Thyroid gland (tissue), 4 donors: Measurements from ENCODE around the gene ELOVL2. TPM values are rescaled to one million over a fixed set of nuclear protein-coding genes. Genes with fewer than 3 reads are reported as not detected.

Source experiments
- DNase-seq, 2 donors: peaks; one replicate each; pipeline ENCODE4 v3.0.0-alpha.2; 2019
- H3K27ac ChIP-seq, 3 donors: fragments of 200-600 bp; sonication (generic); 1 replicate in 2 of 3; 2 replicates in 1 of 3; pipeline ENCODE4 v1.5.1; 2016 to 2019; ENCODE audit warnings: mild to moderate bottlenecking in 1 of 3, moderate library complexity in 1 of 3
- H3K27me3 ChIP-seq: fragments of 200-600 bp; sonication (generic); one replicate; pipeline ENCODE4 v1.5.1; 2019
- H3K36me3 ChIP-seq, 2 donors: fragments of 200-600 bp; sonication (generic); one replicate each; pipeline ENCODE4 v1.5.1; 2016 to 2019
- H3K4me1 ChIP-seq, 2 donors: fragments of 200-600 bp; sonication (generic); one replicate each; pipeline ENCODE4 v1.5.1; 2017 to 2019
- H3K4me3 ChIP-seq, 3 donors: fragments of 200-600 bp; sonication (generic); replicated peaks in 1 of 3; 1 replicate in 2 of 3; 2 replicates in 1 of 3; pipeline ENCODE4 v1.5.1; 2016; ENCODE audit warnings: mild to moderate bottlenecking in 1 of 3
- H3K9me3 ChIP-seq: fragments of 200-600 bp; sonication (generic); one replicate; pipeline ENCODE4 v1.5.1; 2017
- POLR2A ChIP-seq, 2 donors: fragments of 450-650 bp; IDR thresholded peaks; one replicate each; pipeline ENCODE4 v1.6.1; 2017; ENCODE audit warnings: antibody characterized with exemption in 2 of 2, mild to moderate bottlenecking in 2 of 2, moderate library complexity in 1 of 2
- WGBS, 2 donors: methylation state at CpG; one replicate each; pipeline ENCODE4 v1.1.5; 2017; 5-methylcytosine and 5-hydroxymethylcytosine counted together
- intact Hi-C: fragments of 100-400 bp; cut with DNase I; formaldehyde crosslinking; loops from one replicate; pipeline ENCODE4 v1.15.1; 2023
- total RNA-seq, 4 donors: library from RNA; depleted of rRNA; stranded (reverse); fragments of >200 nt; gene quantifications; one replicate each; pipeline ENCODE4 v1.2.3, GENCODE V29; 2016
- TF ChIP-seq, protein P1 (sequence below), 6 experiments: fragments of 200-600 bp in 3 of 6; fragments of 450-650 bp in 3 of 6; sonication (generic) in 3 of 6; IDR thresholded peaks; one replicate each; pipeline ENCODE4 v1.5.1; 2016 to 2019; ENCODE audit warnings: antibody characterized with exemption in 6 of 6, mild to moderate bottlenecking in 2 of 6, inconsistent platforms in 1 of 6, moderate library complexity in 1 of 6

Gene ELOVL2
- total RNA-seq, 4 donors from 2014 or later = 0.27 to 1.0 (median 0.72) TPM

- intact Hi-C loops = no loop called here
- Histone ChIP-seq H3K27me3 (no peaks in the 10 kb centered on the region), H3K4me1 (no peaks in the 10 kb centered on the region), H3K36me3 (no peaks in the 10 kb centered on the region), H3K27ac (no peak overlapping the region), H3K4me3 (no peak overlapping the region), H3K9me3 (no peaks in the 10 kb centered on the region)
- no peak for DNase-seq
- TF ChIP-seq, protein P1, sequence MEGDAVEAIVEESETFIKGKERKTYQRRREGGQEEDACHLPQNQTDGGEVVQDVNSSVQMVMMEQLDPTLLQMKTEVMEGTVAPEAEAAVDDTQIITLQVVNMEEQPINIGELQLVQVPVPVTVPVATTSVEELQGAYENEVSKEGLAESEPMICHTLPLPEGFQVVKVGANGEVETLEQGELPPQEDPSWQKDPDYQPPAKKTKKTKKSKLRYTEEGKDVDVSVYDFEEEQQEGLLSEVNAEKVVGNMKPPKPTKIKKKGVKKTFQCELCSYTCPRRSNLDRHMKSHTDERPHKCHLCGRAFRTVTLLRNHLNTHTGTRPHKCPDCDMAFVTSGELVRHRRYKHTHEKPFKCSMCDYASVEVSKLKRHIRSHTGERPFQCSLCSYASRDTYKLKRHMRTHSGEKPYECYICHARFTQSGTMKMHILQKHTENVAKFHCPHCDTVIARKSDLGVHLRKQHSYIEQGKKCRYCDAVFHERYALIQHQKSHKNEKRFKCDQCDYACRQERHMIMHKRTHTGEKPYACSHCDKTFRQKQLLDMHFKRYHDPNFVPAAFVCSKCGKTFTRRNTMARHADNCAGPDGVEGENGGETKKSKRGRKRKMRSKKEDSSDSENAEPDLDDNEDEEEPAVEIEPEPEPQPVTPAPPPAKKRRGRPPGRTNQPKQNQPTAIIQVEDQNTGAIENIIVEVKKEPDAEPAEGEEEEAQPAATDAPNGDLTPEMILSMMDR (IDR thresholded peaks at IDR 0.05) = no peak
- TF ChIP-seq POLR2A (IDR thresholded peaks at IDR 0.05) = no peak
- 84 to 85% methylated on average over 1 of the region's 1 CpG for WGBS, 2 donors
Measured at GRCh38 chr6:11056871-11057270, 12.8 kb upstream of the ELOVL2 start.

DNA sequence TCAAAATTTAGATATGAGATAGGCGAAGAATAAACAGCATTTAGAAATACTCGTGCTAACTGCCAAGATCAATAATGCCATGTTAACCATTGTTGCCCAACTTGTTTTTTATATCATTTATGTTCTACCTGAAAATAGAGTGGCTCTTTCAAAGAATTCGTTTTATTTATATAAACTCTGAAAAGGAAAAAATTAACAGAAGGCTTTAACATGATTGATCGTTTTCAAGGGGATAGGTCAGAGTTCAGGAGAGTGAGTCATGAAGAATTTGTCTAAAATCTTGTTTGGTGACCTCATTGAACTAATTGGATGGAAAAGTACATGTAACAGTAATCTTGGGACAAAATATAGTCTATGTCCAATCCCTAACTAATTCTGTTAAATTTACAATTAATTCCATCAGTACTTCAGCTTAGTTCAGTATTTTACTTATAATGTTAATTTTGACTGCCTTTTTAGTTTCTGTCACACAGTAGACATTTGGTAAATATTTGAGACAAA is 11.1 kb upstream of the ELOVL2 start:
- DNase-seq = no peak
- Histone ChIP-seq H3K36me3 (no peaks in the 10 kb centered on the region), H3K27me3 (no peaks in the 10 kb centered on the region), H3K27ac (no peak overlapping the region), H3K9me3 (no peaks in the 10 kb centered on the region), H3K4me1 (no peaks in the 10 kb centered on the region), H3K4me3 (no peak overlapping the region)
- no peak for TF ChIP-seq POLR2A (IDR thresholded peaks at IDR 0.05)
- TF ChIP-seq, protein P1 (IDR thresholded peaks at IDR 0.05) = no peak
- 65 to 68% methylated on average over 4 of the region's 4 CpGs for WGBS, 2 donors
- intact Hi-C loops = no loop called here

DNA sequence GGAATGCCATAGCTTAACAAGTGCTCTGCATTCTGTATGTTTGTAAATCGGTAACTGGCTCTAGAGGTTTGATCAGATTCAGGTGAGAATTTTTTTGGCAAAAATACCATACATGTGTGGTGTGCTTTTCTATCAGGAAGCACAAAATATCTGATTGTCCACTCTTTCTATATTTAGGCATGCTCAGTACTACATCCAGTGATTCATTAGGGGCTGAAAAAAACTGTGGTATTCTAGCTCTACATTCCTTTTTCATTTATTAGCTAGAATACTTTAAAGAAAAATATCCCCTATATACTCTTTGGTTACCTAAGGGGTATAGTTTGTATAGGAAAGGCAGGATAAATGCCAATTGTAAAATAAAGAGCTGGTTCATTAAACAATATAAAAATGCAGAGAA is 10.6 kb upstream of the ELOVL2 start:
- Histone ChIP-seq H3K27ac (no peak overlapping the region), H3K9me3 (no peaks in the 10 kb centered on the region), H3K4me3 (no peak overlapping the region), H3K27me3 (no peaks in the 10 kb centered on the region), H3K36me3 (no peaks in the 10 kb centered on the region), H3K4me1 (no peaks in the 10 kb centered on the region)
- DNase-seq = no peak
- WGBS, 2 donors = 87 to 94% methylated on average over 1 of the region's 1 CpG
- TF ChIP-seq, protein P1 (IDR thresholded peaks at IDR 0.05) = no peak
- no peak for TF ChIP-seq POLR2A (IDR thresholded peaks at IDR 0.05)
- intact Hi-C loops = no loop called here

GRCh38 chr6:11053307-11053706 is 9.2 kb upstream of the ELOVL2 start:
- H3K9me3 ChIP-seq = no peaks in the 10 kb centered on the region
- no peak overlapping the region for H3K4me3 ChIP-seq
- no peak overlapping the region for H3K27ac ChIP-seq
- H3K4me1 ChIP-seq = no peaks in the 10 kb centered on the region
- 74 to 82% methylated on average over 5 of the region's 5 CpGs for WGBS, 2 donors
- TF ChIP-seq, protein P1 (IDR thresholded peaks at IDR 0.05) = no peak
- TF ChIP-seq POLR2A (IDR thresholded peaks at IDR 0.05) = no peak
- no peak for DNase-seq
- H3K36me3 ChIP-seq = no peaks in the 10 kb centered on the region
- H3K27me3 ChIP-seq = no peaks in the 10 kb centered on the region
- intact Hi-C loops = no loop called here

DNA sequence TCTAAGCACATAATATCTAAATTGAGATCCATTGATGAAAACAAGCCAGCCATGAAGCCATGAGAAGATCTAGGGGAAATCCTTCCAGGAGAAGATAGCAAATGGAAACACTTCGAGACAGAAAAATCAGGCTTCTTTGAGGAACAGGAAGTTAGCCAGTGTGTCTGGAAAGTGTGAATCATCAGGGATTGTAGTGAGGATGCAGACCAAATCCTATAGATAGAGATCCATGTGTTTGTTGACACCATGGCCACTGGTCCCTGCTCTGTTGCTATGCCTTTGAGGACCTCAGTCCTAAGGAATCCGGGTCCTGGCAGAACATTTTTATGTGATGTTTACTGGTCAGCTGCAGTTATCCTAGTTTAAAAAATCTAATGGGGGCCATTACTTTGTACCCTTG is 6.6 kb upstream of the ELOVL2 start:
- Histone ChIP-seq H3K9me3 (no peaks in the 10 kb centered on the region), H3K4me3 (no peak overlapping the region), H3K27me3 (no peaks in the 10 kb centered on the region), H3K4me1 (no peaks in the 10 kb centered on the region), H3K27ac (no peak overlapping the region), H3K36me3 (no peaks in the 10 kb centered on the region)
- DNase-seq = no peak
- TF ChIP-seq POLR2A (IDR thresholded peaks at IDR 0.05) = no peak
- TF ChIP-seq, protein P1 (IDR thresholded peaks at IDR 0.05) = no peak
- intact Hi-C loops = no loop called here
- 64 to 81% methylated on average over 2 of the region's 2 CpGs for WGBS, 2 donors
